Right hindlimb (tissue), 1 donor: Measurements from ENCODE around the gene TNFRSF13B.
"Not testable (repeated sequence)": the region's sequence is repeated elsewhere in the genome, so short reads cannot be mapped to it uniquely, and the experiment has no call there.

Experiments
- DNase-seq: peaks from one replicate; pipeline ENCODE4 v3.0.0-alpha.2; 2018

Gene TNFRSF13B

DNA sequence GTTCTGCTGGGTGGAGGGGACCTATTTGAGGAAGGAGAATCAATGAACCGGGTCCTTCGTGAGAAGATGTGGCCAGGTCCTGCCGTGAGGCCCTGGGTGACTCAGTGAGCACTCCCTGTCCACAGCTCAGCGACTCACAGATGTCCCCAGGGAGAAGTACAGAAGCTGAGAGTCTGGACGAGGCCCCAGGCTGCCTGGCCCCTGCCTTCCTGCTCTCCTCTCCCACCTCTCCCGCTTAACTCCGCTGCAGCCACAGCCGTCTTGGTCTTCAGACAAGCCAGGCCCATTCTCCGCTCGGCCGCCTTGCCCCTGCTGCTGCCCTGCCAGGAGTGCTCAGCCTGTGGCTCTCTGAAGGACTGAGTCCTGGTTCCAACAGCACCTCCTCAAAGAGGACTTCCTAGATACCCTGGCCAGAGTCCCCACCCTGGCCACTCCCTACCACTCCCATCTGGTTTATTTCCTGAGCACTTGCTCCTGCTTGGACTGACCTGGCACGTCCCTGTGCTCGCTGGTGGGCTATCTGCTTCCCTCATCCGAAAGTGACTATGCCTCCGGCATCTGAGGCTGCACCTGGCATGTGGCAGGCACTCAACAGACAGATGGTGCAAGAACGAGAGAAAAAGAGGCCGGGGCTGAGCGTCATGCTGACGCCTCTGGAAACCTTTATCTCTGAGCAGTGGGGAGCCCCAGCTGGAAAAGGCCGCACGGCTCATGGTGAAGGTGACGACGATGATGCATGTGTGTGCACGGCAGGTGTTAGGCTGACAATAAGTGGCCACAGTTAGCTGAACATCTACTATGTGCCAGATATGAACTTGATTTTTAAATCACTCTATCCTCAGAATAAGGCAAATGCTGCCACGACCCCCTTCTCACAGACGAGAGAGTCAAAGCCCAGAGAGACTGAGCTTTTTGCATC lies 9.2 kb upstream of the TNFRSF13B start:
- DNase-seq: no peak

DNA sequence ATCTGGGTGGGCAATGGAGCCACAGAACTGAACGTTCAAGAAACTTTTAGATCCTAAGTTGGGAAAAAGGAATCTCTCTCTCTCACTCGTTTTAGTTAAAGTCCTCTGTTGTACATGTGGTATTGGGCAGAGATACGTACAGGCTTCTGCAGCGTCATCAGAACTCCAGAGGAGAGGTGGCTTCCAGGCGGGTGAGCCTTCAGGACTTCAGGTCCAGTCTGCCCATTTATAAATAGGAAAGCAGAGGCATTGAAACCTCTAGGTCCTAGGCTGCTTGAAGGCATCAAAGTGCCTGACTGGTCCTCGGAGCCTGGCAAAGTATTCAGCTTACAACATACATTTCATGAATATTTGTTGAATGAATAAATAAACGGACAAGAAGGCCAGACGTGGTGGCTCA lies 8.1 kb upstream of the TNFRSF13B start:
- no peak for DNase-seq

DNA sequence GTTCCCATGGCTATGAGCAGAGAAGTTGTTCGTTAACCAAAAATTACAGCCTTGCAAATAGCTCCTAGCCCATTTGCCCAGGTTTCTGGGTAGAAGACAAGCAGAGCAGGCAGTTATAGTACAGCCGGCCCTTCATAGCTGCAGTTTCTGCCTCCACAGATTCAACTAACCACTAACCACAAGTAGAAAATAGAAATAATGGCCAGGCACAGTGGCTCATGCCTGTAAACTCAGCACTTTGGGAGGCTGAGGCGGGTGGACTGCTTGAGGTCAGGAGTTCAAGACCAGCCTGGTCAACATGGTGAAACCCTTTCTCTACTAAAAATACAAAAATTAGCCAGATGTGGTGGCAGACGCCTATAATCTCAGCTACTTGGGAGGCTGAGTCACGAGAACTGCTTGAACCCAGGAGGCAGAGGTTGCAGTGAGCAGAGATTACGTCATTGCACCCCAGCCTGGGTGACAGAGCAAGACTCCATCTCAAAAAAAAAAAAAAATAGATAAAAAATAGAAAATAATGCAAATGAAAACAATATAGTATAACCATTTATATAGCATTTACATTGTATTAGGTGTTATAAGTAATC lies 7.4 kb upstream of the TNFRSF13B start:
- not testable (repeated sequence) for DNase-seq

DNA sequence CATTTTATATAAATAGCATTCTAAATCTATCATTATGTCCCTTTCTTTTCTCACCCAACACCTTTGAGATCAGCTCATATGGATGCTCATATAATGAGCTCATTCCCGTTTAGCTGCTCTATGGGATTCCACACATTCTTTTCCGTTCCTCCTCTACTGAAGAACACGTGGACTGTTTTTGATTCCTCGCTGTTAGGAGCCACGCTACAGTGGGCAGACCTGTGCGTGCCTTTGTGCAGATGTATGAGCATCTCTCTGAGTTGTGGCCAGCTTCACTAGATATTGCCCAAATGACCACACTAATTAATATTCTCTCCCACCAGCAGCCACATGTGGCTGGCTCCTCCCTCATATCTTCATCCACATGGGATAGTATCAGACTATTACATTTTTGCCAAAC lies 6.0 kb upstream of the TNFRSF13B start:
- no peak for DNase-seq

DNA sequence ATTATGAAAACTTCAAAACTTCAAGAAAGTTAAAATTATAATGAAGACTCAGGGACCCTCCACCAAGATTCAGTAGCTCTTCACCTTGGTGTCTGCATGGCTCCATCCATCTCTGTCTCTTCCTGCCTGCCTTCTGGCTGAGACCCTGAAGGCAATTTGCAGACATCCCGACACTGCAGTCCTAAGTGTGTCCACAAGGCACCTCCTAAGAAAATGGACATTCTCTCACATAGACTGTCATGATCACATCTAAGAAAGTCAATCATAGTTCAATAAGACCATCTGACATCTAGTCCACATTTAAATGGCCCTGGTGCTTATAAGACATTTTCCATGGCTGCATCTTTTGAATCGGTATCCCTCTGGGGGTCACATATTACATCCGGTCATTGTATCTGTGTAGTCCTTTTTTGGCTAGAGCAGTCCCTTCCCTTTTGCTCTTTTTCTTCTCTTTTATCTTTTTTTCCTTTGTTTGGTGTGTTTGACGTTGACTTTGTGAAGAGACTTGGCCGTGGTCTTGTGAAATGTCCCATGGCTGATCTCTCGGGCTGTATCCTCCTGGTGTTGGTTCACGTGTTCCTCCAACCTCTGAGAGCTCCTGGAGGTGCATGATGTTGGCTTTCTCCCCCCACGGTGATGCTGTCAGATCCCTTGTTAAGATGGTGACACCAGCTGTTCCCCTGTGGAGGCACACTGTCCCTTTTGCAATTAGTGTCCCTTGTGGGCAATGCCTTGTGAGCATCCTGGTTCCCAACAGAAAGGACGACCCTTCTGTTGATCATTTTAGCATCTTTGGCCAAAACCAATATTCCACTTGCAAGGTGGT lies 5.0 kb upstream of the TNFRSF13B start:
- DNase-seq: no peak

DNA sequence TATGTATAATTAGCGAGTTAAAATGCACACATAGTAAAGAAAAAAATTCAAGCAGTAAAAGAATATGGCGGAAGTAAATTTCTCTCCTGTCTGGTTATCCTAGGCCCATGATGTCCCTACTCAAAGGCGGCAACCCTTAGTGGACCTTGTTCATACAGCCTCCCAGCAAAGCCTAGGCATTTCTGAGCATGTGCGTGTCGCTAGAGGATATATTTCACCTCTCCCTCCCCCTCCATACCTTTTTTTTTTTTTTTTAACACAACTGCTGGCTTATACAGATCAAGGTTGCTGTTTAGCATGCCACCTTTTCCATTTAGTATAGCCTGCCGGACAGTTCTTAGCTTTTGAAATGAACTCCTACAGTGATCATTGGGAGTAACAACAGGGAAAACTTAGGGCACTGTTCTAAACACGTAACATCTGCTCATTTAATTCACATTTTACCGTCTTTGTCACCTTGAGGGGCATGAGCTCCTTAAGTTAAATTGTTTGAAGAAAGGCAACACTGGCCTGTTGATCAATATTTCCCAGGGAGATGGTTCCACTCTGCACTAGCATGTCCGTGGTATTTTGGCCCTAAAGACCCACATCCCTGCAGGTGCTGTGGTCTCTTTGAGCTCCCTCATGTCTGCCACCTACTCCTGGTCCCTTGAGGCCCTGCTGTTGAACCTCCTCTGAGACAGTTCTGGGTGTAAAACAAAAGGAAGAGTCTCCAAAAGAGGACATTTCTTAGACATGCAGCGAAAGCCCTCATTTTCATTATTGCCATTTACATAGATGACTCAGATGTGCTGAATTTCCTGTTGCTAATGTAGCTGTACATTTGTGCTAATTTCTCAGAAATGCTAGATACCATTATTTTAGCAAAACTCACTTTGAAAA lies 4.1 kb upstream of the TNFRSF13B start:
- DNase-seq: no peak

DNA sequence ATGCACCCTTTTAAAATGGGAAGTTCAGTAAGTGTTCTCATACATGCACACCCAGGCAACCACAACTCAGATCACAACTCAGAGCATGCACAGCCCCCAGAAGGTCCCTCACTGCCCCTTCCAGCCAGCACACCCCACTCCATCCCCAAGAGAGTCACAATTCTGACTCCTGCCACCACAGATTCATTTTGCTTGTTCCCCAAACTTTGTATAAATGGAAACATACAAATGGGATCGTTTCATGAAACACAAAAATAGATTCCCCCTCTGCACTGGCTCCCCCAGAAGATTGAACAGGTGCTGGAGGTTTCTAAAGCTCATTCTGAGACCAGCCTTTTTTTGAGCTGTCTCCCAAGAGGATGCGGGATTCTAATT lies 3.3 kb upstream of the TNFRSF13B start:
- no peak for DNase-seq

DNA sequence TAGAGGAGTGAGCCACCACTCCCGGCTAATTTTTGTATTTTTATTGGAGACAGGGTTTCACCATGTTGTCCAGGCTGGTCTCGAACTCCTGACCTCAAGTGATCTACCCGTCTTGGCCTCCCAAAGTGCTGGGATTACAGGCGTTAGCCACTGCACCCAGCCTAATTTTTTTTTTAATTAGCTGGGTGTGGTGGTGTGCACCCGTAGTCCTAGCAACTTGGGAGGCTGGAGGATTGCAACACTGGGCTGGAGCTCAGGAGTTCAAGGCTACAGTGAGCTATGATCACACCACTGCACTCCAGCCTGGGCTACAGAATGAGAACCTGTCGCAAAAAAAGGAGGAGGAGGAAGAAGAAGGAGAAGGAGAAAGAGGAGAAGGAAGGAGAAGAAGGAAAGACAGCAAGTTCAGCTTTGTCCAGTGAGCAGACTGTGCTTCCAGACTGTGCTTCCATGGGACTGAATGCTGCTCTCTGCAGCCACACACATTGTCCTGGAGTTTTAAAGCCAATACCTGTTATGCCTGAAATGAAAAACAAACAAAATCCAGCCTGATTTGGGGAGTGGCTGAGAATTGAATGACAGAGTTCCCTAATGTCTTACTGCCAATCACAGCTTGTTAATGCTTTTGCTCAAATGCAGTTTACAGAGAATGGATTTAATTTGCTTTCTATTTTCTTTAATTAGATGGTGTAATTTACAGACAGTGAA lies 2.8 kb upstream of the TNFRSF13B start:
- DNase-seq: no peak

DNA sequence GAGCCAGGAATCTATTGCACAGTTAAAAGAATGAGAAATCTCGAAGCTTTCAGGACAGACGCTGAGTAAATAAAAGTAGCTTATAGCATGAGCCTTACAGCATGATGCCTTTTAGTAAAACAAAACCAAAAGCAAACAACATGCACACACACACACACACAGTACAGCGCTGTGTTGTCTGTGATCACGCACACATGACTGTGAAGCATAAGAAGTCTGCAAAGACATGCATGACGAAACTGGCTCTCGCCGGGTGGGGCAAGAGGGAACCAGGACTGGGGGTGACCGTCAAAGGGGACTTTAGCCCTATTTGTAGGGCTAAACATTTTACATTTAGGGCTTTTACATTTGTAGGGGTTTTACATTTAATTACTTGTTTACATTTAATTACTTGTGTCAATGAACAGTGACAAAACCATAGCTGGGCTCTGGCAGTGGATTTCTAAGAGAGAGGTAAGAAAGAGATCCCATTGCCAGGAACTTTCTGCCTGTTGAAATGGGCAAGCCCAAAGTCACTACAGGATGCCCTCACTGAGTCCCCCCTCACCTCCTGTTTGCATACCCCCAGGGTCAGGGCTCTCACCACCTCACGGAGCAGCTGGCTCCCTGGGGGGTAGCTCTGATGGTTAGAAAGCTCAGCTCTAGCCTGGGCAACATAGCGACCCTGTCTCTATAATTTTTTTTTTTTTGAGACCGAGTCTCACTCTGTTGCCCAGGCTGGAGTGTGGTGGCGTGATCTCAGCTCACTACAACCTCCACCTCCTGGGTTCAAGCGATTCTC lies 2.0 kb upstream of the TNFRSF13B start:
- no peak for DNase-seq

DNA sequence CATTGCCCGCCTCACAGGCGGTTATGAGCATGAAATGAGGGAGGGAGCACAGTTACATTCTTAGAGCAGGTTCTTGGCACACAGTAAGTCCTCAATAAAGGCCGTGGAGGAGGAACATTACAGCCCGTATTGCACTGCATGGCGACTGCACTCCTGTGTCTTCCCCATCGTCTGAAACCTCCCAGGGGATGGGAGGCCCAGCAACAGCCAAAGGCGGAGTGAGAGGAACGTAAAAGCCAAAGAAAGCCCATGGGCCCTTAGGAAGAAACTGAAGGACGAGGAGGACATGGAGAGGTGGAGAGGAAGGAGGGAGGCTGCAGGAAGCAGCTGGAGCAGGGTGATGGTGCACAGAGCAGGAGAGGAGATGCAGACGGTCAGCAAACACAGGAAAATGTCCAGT lies 1.1 kb upstream of the TNFRSF13B start:
- DNase-seq: not testable (repeated sequence)

DNA sequence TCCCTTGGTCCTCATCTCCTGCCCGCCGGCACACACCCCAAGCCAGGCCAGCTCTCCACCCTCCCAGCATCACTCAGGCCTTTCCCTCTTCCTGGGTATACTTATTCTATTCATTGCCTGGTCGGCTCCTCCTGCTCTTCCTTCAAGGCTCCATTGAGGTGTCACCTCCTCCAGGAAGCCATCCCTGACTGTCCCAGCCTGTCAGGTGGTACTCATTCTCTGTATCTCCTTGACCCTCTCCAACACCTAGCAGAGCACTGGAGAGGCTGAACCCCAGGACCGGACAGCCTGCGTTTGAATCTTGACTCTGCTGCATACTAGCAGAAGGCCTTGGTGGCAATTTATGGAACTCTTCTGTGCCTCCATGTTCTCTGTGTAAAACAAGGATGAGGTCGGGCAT lies 428 bp upstream of the TNFRSF13B start:
- no peak for DNase-seq

DNA sequence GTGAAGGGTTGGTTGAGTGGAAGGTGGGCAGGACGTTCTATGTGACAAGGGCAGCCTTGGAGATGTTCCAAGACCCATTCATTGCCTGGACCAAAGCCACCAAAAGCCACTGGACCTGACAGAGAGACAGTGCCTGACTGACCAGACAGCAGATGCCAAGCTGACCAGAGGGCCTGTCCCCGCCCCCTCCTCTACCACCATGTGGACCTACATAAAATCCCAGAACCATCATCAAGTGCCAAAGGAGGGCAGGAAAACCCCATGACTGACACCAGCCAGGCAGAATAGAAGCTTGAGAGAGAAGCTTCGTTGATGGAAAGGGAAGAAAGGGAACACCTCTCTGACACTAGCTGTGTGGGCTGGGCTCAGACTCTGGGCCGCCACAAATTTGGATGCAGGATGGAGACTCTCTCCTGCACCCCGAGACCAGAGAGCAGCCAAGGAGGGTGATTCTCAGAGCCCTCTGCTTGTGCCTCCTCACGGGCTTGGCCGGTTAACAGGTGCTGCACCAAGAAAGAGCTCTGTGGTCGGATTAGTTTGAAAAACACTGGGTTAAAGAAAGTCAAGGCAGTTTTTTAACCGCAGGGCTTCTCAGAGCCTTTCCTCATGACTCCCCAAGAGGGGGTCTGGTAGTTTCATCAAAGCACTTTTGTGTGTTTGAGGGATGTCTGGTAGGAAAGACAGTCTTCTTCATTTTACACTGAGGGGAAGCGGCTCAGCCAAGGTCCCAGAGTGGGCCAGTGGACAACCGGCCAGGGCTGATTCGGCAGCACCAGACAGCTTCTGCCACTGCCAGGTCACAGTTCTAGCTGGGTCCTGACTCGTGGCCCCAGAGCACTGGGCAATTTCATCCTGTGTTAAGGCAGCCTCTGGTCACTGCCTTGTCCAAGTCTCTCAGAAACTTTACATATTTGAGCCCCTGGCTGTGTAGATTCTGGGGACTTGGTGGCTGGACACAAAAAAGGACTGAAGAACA lies 1.7 kb downstream of the TNFRSF13B start:
- DNase-seq: no peak

DNA sequence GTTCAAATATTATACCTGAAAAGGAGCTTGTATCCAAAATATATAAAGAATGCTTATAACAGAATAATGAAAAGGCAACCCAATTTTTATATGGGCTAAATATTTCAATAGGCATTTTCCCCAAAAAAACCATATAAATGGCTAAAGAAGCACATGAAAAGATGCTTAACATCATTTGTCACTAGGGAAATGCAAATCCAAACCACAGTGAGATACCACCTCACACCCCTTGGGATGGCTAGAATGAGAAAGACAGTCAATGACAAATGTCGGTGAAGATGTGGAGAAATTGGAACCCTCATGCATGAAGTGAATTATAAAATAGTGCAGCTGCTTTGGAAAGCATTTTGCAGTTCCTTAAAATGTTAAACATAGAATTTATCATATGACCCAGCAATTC lies 3.1 kb downstream of the TNFRSF13B start:
- no peak for DNase-seq

DNA sequence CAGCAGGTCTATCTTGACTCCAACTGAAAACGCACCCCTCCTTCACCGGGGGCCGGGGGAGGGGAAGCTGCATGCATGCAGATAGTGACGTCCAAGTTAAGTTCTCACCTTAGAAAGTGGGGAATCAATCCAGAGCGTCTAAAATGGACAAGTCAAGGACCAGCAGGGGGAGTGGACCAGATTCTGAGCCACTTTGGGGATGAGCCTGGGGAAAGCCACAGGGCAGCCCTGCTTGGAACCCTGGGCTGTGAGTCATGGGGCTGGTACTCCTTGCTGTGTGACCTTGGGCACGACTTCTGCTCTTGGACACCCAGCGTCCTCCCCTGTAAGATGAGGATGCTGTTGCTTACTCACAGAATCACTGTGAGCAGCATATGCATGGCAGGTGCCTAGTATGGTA lies 9.1 kb downstream of the TNFRSF13B start:
- DNase-seq: no peak

DNA sequence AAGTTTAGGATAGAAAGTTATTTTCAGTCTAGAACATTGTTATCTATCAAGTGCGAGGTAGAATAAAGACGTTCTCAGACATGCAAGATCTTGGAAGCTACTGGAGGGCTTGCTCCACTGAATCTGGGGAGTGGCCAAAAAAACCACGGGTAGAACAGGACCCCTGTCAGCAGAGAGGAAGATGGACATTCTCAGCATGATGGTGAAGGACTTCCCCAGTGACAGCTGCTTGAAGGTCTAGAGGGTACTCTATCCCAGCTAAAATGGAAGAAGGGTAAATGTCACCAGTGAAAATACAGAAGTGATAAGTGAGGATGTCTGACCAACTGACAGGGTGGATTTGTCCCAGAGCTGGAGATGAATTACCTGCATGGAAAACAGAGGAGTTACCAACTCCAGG lies 10.1 kb downstream of the TNFRSF13B start:
- no peak for DNase-seq

DNA sequence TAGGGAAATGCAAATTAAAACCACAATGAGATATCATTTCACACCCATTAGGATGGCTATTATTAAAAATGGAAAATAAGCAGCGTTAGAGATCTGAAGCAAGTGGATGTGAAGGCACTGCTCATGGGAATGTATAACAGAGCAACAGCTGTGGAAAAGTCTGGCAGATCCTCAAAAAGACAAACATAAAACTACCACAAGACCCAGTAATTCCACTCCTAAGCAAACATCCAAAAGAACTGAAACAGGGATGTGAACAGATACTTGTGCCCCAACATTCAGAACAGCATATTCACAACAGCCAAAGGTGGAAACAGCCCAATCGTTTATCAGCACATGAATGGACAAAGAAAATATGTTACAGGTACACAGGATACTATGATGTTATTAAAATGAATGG lies 10.9 kb downstream of the TNFRSF13B start:
- not testable (repeated sequence) for DNase-seq

DNA sequence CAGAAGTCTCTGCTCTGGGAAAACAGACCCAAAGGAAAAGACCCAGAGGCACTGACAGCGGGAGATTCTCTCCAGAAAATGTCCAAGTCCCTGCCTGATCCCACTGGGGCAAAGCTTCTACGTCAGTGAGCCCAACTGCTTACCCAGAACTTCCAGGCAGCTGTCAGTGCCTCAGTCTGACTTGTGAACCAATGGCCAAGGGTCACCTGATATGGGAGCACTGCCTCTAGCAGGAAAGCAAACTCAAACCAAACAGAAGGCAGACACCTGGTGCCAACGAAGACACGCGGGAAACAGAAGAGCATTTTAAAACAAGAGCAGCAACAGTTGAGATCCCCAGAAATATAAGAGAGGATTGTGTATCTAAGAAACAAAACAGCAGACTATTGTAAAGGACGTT lies 16.9 kb downstream of the TNFRSF13B start:
- not testable (repeated sequence) for DNase-seq

DNA sequence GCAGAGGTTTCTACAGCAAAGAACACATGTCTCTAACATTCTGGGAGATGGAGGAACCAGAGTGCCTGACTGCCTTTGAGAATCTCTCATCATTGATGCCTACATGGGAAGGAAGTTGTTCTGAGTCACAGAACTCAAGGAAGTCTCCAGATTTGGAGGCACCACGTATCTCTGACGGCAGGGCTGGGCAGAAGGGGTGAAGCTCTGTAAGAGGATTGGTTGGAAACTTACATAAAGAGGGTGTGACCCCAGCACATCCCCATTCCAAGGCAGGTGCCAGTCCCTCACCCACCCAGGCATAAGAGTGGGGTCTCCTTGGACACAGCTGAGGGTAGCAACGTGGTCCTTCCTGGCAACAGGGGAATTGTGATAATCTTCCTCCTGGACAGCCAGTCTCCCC lies 17.4 kb downstream of the TNFRSF13B start:
- no peak for DNase-seq

DNA sequence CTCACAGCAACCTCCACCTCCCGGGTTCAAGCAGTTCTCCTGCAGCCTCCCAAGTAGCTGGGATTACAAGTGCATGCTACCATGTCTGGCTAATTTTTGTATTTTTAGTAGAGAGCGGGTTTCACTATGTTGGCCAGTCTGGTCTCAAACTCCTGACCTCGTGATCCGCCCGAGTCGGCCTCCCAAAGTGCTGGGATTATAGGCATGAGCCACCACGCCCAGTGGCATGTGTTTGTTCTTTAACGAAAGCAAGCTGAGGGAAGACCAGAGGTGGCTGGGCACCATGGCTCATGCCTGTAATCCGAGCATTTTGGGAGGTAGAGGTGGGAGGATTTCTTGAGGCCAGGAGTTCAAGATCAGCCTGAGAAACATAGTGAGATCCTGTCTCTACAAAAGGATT lies 18.1 kb downstream of the TNFRSF13B start:
- DNase-seq: no peak

DNA sequence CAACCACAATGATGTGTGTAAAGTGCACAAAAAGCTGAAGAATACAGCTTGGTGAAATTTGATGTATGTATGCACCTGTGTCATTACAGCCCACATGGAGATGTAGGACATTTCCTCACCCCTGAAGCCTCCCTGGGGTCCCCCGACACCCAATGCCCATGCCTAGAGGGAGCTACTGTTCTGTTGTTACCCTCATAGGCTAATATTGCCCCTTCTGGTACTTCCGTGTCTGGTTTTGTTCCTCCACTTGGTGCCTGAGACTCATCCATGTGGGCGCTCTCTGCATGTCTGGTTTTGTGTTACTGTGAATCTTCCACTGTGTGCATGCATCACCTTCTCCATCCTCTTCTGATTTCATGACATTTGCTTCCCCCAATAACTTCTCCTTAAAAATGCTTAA lies 18.6 kb downstream of the TNFRSF13B start:
- DNase-seq: no peak
